Mucosa of rectum (tissue), 2 donors: ENCODE data around the gene RBM8A.
"Not testable (repeated sequence)": the region's sequence is repeated elsewhere in the genome, so short reads cannot be mapped to it uniquely, and the experiment has no call there.

ENCODE experiments used
- H3K27ac ChIP-seq, 2 donors: one replicate each; pipeline ENCODE4 v1.7.0; 2013; ENCODE audit warnings: inconsistent platforms in 2 of 2, low read depth in 2 of 2, low read length in 2 of 2
- H3K27me3 ChIP-seq, 2 donors: one replicate each; pipeline ENCODE4 v1.7.0; 2013; ENCODE audit warnings: low read length in 2 of 2; ENCODE audit not compliant: control insufficient read depth in 2 of 2, insufficient read depth in 2 of 2
- H3K36me3 ChIP-seq, 2 donors: one replicate each; pipeline ENCODE4 v1.7.0; 2013; ENCODE audit warnings: low read length in 2 of 2; ENCODE audit not compliant: control insufficient read depth in 2 of 2, insufficient read depth in 2 of 2
- H3K4me1 ChIP-seq, 2 donors: one replicate each; pipeline ENCODE4 v1.7.0; 2013; ENCODE audit warnings: low read length in 2 of 2, mild to moderate bottlenecking in 1 of 2; ENCODE audit not compliant: control insufficient read depth in 2 of 2, insufficient read depth in 2 of 2
- H3K4me3 ChIP-seq, 2 donors: one replicate each; pipeline ENCODE4 v1.7.0; 2013; ENCODE audit warnings: low read length in 2 of 2
- H3K9ac ChIP-seq, 2 donors: one replicate each; pipeline ENCODE4 v1.7.0; 2013; ENCODE audit warnings: low read length in 2 of 2, low read depth in 1 of 2, mild to moderate bottlenecking in 1 of 2
- H3K9me3 ChIP-seq, 2 donors: one replicate each; pipeline ENCODE4 v1.7.0; 2013; ENCODE audit warnings: low read length in 2 of 2; ENCODE audit not compliant: control insufficient read depth in 2 of 2
- donor health status: healthy.
- donor health status: Normal muscosa, but diverticular disease.

The RBM8A gene

DNA sequence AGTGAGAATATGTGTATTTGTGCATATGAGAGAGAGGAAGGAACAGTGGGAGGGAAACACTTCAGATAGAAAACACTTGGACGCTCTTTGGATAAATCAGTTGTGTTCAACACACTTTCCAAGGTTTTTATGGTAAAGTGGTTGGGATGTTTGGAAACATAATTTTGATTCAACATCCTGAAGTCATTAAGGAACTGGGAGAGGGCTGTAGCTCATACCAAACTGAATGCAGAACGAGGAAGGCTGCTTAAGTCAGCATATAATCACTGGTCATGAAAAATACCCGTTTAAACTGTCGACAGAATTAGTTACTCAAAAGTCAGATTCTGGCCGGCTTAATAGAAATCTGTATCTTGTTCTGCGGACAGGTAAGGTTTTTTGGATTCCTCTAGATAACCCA is 15.6 kb upstream of the RBM8A start:
- no peaks in the 10 kb centered on the region for H3K4me1 ChIP-seq
- H3K9me3 ChIP-seq = no peaks in the 10 kb centered on the region
- no peak overlapping the region for H3K4me3 ChIP-seq
- H3K27ac ChIP-seq = no peak overlapping the region
- no peak overlapping the region for H3K9ac ChIP-seq
- H3K36me3 ChIP-seq = peaks cover 0 to 5% of the 10 kb centered on the region in 2 donors
- H3K27me3 ChIP-seq = no peaks in the 10 kb centered on the region

DNA sequence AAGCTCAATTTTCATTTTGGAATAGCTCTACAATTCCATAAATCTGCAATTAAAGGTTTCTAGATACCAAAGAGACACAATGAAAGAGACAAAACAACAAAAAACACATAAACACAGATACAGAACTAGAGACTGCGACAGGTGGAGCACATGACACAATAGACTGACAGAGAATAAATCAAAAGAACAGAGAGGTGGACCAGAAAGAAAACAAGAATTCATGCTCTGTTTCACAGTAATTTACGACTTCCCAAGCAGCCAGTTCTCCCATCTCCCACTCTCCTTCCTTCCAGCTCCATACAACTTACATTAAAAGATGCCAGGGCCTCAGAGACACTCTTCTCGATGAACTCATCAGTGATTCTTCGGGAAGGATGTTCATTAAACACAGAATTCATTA is 15.1 kb upstream of the RBM8A start:
- Histone ChIP-seq H3K4me3 (no peak overlapping the region), H3K27ac (no peak overlapping the region), H3K9me3 (no peaks in the 10 kb centered on the region), H3K36me3 (peaks cover 0 to 5% of the 10 kb centered on the region in 2 donors), H3K9ac (no peak overlapping the region), H3K4me1 (no peaks in the 10 kb centered on the region), H3K27me3 (no peaks in the 10 kb centered on the region)

DNA sequence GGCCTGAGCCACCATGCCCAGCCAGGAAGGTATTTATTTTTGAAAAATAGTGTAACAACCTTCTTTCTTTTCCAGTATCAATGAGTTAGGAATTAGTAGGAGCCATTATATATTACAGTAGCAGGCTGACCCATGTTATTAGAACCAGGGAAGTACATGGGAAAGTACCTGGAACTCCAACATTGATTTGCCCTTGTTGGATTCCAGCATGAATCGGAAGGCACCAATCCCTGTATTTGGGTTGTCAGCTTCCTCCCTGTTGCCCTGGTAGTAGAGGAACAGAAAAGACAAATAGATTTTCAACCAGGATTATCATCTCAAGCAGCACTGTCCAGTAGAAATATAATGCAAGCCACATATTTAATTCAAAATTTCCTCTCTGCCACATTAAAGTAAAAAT is 10.2 kb upstream of the RBM8A start:
- Histone ChIP-seq H3K4me1 (peaks cover 0 to 3% of the 10 kb centered on the region in 2 donors), H3K9me3 (no peaks in the 10 kb centered on the region), H3K4me3 (no peak overlapping the region), H3K27ac (no peak overlapping the region), H3K9ac (no peak overlapping the region), H3K36me3 (peaks cover 6 to 7% of the 10 kb centered on the region in 2 donors), H3K27me3 (no peaks in the 10 kb centered on the region)

DNA sequence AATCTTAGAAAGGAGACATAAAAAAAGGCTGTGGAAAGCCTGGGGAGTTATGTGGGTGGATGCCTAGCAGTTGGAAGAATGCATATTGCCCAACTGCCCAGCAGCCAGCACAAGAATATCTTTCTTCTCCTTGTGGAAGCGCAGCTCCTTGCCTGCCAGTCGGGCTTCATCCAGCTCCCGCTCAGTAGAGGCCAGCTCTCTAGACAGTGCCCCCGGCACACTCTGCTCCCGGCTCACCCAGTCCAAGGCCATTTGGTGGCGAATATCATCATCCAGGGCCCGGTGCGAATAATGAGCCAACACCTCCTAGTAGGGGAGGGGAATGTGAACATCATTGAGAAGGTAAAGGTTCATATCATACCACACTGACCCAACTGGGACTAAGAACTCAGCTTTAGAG is 9.0 kb upstream of the RBM8A start:
- Histone ChIP-seq H3K36me3 (peaks cover 6 to 7% of the 10 kb centered on the region in 2 donors), H3K9ac (no peak overlapping the region)

DNA sequence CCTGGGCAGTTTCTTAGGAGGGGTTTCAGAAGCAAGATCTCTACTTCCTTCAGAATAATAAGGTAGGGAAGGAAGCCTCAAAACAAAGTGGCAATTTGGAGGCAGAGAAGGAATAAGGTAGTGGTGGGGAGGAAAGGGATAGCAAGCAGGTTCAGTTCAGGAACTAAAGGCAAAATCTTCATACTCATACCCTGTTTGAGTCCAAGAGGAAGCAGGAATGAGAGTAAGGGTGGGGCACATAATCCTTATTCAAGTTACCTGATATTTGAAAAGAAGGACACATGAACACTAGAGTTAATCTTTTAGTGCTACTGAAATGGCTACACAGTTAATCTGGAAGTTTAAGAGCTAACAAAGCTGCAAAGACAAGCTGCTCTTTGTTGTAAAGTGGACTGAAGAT is 8.4 kb upstream of the RBM8A start:
- Histone ChIP-seq H3K9me3 (no peaks in the 10 kb centered on the region), H3K9ac (no peak overlapping the region), H3K4me1 (peaks cover 0 to 3% of the 10 kb centered on the region in 2 donors), H3K27me3 (no peaks in the 10 kb centered on the region), H3K36me3 (peaks cover 6 to 7% of the 10 kb centered on the region in 2 donors), H3K4me3 (no peak overlapping the region), H3K27ac (no peak overlapping the region)

More for the DNA sequence above, 9.0 kb upstream of the RBM8A start:
- H3K27ac ChIP-seq = no peak overlapping the region
- no peak overlapping the region for H3K4me3 ChIP-seq
- H3K4me1 ChIP-seq = peaks cover 0 to 3% of the 10 kb centered on the region in 2 donors
- no peaks in the 10 kb centered on the region for H3K9me3 ChIP-seq
- no peaks in the 10 kb centered on the region for H3K27me3 ChIP-seq

DNA sequence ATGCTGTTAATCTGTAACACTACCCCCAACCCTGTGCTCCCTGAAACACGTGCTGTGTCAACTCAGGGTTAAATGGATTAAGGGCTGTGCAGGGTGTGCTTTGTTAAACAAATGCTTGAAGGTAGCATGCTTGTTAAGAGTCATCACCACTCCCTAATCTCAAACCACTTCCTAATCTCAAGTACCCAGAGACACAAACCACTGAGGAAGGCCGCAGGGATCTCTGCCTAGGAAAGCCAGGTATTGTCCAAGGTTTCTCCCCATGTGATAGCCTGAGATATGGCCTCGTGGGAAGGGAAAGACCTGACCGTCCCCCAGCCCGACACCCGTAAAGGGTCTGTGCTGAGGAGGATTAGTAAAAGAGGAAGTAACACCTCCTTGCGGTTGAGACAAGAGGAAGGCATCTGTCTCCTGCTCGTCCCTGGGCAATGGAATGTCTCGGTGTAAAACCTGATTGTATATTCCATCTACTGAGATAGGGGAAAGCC is 5.3 kb upstream of the RBM8A start:
- H3K27ac ChIP-seq, H3K36me3 ChIP-seq, H3K9ac ChIP-seq, H3K4me1 ChIP-seq, H3K4me3 ChIP-seq, H3K9me3 ChIP-seq, H3K27me3 ChIP-seq: not testable (repeated sequence)

DNA sequence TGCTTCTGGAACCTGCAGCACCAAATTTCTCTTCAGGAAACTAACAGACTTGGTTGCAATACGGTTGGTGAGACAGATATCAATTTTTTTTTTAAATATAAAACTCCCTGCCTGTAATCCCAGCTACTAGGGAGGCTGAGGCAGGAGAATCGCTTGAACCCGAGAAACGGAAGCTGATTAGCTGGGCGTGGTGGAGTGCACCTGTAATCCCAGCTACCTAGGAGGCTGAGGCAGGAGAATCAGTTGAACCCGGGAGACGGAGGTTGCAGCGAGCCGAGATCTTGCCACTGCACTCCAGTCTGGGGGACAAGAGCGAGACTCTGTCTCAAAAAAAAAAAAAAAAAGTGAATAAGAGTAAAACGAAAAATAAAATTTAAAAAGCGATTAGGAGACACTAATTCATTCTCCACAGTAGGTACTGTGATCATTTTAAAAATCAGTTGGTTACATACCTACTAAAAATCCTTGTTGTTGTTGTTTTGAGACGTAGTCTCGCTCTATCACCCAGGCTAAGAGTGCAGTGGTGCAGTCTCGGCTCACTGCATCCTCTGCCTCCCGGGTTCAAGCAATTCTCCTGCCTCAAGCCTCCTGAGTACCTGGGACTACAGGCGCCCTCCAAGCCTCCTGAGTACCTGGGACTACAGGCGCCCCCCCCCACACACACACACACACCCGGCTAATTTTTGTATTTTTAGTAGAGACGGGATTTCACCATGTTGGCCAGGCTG is 796 bp upstream of the RBM8A start:
- Histone ChIP-seq H3K4me1 (peaks cover 9 to 14% of the 10 kb centered on the region in 2 donors), H3K9me3 (no peaks in the 10 kb centered on the region), H3K27me3 (no peaks in the 10 kb centered on the region), H3K4me3 (peak overlapping the region; percentile 71 to 97), H3K27ac (peak overlapping the region; percentile 88 to 90), H3K9ac (peak overlapping the region; percentile 81 to 84), H3K36me3 (peaks cover 7 to 10% of the 10 kb centered on the region in 2 donors)

DNA sequence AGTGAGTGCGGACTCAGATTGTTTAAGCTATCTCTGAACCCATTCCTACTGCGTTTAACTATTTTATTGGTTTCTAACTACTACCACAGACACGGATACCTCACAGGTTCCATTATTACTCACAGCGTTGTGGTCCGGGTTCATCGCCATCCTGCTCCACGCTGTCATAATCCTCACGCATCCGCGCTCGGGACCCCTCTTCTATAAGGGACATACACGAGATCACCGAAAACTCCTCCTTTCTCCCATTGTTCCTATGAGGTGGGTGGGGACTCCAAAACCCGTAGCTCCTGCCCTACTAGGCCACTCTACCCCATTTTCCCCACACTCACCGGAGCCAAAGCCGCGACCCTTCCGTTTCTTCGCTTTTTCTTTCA is 610 bp downstream of the RBM8A start:
- Histone ChIP-seq H3K4me3 (peak overlapping the region; percentile 71 to 97), H3K27ac (peak overlapping the region; percentile 88 to 90), H3K36me3 (peaks cover 7 to 10% of the 10 kb centered on the region in 2 donors), H3K9me3 (no peaks in the 10 kb centered on the region), H3K27me3 (no peaks in the 10 kb centered on the region), H3K4me1 (peaks cover 9 to 14% of the 10 kb centered on the region in 2 donors), H3K9ac (peak overlapping the region; percentile 81 to 84)

DNA sequence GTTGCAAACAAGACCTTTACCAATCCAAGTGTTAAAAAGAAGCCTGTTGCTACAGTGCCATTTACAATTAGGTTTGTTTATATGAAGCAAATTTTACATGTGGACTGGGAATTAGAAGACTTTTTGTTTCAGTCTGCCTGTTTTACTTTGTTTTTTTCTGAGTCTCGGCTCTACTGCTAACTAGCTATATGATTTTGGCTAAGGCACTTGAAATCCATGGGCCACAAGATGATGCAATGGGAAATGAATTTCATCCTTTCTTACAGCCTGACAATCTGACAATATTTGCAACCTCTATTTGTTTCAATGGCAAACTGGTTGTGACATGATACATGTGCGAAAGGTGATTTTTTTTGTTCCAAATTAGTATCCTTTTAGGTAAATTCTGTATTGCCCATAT is 5.0 kb downstream of the RBM8A start:
- H3K4me1 ChIP-seq = peaks cover 28 to 31% of the 10 kb centered on the region in 2 donors
- H3K36me3 ChIP-seq = peaks cover 7 to 10% of the 10 kb centered on the region in 2 donors
- H3K27me3 ChIP-seq = no peaks in the 10 kb centered on the region
- no peak overlapping the region for H3K9ac ChIP-seq
- H3K9me3 ChIP-seq = no peaks in the 10 kb centered on the region
- no peak overlapping the region for H3K27ac ChIP-seq
- H3K4me3 ChIP-seq = no peak overlapping the region

DNA sequence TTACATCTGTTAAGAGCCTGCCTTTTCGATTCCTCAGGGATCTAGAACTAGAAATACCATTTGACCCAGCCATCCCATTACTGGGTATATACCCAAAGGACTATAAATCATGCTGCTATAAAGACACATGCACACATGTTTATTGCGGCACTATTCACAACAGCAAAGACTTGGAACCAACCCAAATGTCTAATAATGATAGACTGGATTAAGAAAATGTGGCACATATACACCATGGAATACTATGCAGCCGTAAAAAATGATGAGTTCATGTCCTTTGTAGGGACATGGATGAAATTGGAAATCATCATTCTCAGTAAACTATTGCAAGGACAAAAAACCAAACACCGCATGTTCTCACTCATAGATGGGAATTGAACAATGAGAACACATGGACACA is 7.0 kb downstream of the RBM8A start:
- H3K36me3 ChIP-seq, H3K9ac ChIP-seq, H3K27me3 ChIP-seq, H3K9me3 ChIP-seq, H3K27ac ChIP-seq, H3K4me3 ChIP-seq: not testable (repeated sequence)
- peaks cover 20 to 22% of the 10 kb centered on the region in 2 donors for H3K4me1 ChIP-seq
